Measurements from ENCODE around the gene NPR2.

- TF ChIP-seq CTCF (conservative IDR thresholded peaks at IDR 0.05; ENCODE audit: low read length): peak; percentile 84
- TF ChIP-seq EZH2phosphoT487 (IDR thresholded peaks at IDR 0.05; ENCODE audit: borderline replicate concordance, low read depth, low read length): no peak
These were observed 34.8 kb upstream of the NPR2 start for GRCh38 chr9:35756275-35757225.
